Renal pelvis (tissue), 4 donors: ENCODE results near the gene KDM4C. TPM values are rescaled to one million over a fixed set of nuclear protein-coding genes. Genes with fewer than 3 reads are reported as not detected.

Experiments
- DNase-seq: peaks from one replicate; pipeline ENCODE4 v3.0.0-alpha.2; 2013
- polyA plus RNA-seq, 3 donors: library from polyadenylated mRNA; unstranded; fragments of 120-200 nt; gene quantifications; one replicate each; pipeline ENCODE4 v1.2.1, GENCODE V29; 2013; ENCODE audit not compliant: insufficient read length in 3 of 3

Gene KDM4C
- polyA plus RNA-seq, 3 donors: 16.9 to 22.0 (median 19.2) TPM

DNA sequence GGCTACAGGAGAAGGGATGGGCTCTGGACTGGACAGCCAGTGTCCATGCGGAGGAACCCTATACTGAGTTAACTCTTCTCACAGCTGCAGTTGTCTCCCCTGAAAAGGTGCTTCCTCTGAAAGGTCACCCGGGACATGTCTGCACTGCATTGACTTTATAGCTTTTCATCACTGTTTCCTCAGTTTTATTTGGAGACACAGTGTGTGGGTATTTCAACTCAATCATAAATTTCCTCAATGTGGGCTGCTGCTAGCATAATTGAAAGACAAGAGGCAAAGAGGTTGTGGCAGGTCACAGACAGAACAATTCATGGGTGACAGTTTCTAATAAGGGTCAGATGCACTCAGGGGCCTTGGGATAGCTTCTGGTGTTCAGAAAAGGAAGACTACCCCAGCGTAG is 336.8 kb downstream of the KDM4C start:
- no peak for DNase-seq

DNA sequence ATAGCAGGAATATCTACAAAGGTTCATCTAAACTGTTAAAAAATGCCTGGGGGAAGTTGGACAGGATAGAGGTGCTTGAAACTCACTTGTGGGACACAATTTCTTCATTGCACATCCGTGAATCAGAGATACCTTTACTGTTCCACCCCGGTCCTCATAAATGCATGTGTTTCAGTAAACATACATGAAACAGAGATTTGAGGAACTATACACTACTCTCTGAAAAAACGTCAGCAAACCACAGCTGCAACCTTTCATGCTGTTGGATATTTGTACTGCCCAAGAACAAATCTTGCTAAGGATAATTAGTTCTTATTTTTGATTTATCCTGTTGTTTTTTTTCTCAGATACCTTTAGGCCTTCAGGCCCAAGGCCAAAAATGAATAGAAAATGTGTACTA is 337.3 kb downstream of the KDM4C start:
- no peak for DNase-seq

DNA sequence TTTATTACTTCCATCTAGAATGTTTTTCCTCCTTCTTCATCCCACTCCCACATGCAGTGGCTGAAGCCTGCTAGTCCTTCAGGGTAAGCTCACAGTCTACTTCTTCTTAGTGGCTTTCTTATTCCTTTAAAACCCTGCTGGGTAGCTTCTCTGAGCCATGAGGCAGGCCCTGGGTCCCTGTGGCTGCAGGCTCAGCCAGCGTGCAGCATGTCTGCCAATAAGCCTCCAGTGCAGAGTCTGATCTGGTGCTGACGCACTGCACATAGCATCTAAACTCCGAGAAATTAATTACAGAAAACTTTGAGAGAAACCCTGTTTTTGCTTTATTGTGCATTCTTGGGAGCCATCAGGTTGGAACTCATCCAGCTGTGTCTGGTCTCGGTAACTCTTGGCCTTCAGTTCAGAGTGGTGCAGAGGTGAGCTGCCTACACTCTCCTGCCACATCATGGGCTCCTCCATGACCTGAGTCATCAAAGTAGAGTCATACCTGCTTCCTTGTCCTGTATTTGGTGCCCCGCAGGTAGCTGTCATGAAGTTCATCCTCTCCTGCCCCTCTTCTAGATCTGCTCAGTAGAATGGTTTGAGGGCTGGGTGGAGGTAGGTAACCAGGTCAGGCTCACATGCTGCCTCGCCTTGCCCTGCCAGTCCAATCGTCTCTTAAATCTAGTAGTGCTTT is 339.4 kb downstream of the KDM4C start:
- no peak for DNase-seq

DNA sequence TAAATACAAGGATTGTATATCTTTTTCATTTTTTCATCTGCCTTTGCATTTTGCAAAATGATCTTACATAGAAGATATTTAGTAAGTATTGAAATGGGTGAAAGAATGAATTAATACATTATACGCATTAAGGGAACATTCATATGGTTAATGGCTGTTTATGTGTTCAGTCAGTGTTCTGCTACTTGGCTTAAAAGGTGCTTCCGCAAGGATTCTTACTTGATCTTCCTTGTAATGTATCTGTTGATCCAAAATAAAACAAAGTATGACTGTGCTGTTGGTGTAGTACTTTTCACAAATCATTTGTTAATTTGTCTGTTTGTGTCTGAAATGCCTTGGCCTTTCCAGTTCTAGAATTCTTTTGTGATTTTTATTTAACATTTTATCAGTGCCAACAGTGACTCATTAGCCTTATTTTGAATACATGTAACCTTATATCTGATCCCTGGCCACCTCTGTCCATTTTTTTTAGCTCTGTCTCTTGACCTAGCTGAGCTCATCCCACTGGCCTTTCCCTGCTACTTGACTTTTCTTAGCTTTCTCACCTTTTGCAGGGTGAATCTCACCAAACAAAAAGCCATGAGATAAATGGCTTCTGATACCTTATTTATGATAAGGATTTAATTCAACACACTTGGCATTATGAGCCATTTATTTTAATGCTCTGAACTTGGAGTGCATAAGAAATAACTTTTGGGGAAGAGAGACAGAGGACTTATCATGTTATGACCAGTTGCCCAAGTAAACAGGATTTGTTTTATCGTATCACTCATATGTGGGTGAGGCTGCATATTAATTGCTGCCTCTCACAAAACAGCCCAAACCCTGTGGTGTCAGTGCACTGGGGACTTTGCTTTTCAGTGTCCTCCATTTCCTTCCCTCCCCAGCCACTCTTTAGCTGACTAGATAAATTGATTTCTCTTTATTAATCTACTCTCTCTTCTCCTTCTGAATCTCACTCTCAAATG is 340.3 kb downstream of the KDM4C start:
- DNase-seq: no peak

DNA sequence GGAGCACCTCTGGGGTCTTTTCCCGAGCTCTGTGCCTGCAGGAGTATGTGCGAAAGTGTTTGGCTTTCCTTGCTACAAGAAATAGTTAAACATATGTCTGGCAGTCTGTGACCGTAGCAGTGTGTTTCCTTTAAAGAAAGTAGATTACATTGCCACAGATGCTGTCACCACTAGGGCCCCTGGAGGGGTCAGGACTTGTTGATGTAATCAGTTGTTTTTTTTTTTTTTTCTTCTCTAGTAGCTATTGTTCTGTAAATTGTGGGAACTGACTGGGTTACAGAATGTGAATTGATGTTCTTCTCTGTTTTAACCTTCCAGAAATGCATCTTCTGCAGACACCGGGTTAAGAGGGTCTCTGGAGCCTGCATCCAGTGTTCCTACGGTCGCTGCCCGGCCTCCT is 345.6 kb downstream of the KDM4C start:
- DNase-seq: no peak

DNA sequence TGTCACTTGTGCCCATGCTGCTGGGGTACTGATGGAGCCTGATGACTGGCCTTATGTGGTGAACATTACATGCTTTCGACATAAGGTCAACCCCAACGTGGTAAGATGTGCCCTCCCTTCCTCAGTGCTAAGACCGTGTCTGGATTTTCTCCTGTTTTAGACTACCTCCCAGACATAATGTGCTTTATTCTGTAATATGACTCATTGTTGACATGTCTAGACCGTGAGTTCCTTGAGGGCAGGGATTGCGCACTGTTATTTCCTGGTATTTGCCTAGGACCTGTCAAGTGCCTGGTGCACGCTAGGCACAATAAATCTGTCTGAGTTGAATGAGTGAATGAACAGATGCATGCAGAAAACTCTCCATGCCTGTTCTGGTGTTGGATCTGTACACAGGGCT is 346.0 kb downstream of the KDM4C start:
- DNase-seq: no peak

DNA sequence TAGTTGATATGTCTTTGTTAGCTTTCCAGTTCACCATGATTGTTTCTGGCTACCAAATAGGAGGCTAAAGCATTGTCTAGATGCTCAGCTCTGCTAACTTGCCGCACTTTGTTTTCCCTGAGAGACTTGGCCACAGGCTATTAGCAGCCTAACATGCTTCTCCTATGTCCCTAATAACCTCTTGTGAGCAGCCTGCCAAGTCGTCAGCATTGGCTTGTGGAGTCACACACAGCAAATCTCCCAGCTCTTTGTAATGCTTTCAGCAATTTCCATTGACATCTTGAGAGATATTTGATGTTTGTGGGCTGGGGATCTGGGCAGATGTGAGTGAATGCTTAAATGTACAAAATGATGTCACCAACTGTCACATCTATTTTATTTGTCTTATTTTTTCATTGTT is 346.9 kb downstream of the KDM4C start:
- DNase-seq: no peak

DNA sequence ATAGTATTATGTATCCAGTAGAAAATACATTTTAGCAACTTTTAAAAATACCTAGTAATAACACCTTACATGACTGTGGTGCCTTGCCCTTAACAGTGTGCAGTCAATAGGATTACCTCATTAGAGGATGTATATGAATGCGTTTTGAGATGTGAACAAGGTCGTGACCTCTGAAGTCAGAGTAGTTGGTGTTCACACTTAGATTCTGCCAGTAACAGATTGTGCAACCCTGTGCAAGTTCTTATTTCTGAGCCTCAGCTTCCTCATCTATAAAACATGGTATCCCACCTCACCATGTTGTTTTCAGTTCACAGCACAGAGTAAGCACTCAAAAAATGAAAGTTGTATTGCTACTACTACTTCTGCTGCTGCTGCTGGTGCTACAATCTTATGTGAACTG is 347.3 kb downstream of the KDM4C start:
- DNase-seq: no peak

DNA sequence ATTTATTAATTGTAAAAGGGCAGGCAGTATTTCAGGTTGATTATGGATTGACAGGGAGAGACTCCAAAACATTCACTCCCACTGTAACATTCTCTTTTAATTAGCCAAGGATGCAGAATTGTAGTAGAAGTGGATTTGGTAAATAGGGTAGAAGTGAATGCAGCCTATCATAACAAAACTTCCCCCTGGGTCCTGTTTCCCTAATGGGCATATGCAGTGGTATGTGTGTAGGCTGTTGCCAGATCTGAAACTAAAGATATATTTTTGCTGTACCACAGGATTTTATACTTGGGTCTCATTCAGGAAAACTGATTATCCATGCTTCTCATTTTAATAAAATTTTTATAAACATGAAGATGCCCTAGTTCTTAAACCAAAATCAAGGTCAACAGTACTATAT is 351.2 kb downstream of the KDM4C start:
- DNase-seq: no peak

DNA sequence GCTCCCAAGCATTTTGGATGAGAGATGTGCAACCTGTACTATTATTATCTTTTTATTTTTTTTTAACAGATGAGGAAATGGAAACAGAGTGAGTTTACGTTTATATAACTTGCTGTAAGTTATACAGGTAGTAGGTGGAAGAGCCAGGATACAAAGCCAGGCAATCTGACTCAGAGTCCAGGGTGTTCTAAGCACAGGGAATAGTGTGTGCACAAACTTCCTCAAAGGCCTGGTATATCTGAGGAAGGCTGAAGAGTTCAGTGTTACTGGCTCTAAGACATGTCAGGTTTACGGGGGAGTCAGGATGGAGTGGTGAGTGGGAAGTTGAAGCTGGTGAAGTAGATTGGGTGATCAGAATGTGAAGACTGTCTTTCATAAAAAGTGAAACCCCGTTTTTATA is 353.6 kb downstream of the KDM4C start:
- DNase-seq: no peak

DNA sequence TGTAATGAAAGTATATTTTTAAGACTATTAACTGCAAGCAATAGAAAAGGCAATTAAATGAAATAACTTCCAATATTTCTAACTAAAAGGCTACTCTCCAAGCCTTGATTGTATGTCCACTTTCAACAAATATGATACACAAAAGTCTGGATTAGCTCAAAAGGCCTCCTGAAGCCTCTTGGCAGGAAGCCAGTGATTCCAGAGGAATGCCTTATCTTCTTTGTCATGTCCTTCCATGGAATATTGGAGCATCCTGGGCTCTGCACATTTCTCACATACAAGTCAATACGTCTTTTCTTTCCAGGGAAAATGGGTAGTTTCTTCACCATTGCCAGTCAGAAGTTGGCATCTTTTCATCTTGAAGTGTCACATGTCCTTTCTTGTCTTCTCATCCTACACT is 357.8 kb downstream of the KDM4C start:
- no peak for DNase-seq

DNA sequence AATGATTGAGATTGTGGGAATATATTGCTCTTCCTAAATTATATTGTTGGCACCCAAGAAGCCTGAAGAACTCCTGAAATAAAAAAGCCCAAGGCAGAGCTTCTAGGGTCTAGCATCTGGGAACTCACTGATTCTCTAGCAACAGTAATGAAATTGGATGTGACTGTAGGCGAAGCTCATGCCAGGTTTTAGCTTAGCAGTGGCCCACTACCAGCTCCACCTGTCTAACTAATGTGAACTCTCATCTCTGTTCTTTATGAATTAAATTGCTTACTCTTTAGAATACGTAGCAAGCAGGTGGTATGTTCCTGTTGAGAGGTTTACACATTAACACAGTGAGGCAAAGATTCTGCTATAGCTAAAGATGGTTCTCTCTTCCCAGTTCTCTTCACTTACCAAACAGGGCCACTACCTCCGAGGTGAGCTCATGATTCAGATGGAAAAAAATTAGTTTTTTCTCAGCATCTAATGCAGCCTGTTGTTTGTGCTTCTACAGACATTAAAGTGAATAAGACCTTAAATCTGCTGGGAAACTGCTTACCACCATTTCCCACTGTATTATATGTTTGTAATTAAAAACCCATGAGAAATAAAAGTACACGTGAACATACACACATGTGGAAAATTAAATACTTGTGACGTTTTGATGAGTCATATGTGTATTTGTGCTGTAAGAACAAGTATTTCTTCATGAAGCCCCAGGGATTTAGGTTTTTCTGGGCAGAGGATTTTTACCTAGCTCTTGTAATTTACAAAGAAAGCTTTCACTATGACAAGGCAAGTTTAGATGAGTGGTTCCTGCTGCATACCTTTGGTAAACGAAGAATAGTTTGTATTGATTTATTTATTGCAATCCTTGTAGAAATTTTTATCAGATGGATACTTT is 360.1 kb downstream of the KDM4C start:
- DNase-seq: no peak

DNA sequence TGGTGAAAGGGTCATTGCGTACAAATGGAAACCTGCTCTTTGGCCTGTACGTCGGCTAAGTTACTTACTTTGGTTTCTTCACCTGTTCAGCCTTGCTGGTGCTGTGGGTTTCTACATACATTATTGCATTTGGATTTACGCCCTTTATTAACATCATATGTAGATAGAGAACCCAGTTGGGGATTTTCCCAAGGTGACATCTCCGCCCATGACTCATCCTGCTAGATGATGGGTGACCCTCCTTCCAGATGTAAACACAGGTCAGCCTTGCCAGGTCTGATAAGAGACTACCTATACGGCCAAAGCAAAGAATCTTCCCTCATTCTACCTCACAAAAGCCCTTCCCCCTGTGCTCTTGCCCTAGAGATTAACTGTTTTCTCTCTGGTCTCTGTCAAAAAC is 360.9 kb downstream of the KDM4C start:
- no peak for DNase-seq

DNA sequence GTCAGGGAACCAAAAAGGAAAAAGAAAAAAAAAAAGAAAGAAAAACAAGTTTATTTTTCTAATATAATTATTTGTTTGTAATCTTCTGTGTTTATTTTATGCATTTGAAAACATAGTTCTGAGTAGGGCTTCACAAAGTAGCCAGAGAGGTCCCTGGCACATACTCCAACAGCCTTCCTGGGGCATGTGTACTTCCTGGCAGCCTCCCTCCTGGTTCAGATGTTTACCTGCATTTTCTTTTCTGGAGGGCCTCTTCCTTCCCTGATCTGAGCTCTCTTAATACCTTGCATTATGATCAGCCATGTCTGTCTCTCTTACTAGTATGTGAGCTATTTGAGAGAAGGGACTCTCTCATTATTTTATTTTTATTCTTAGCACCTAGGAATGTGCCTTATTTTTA is 361.8 kb downstream of the KDM4C start:
- no peak for DNase-seq

DNA sequence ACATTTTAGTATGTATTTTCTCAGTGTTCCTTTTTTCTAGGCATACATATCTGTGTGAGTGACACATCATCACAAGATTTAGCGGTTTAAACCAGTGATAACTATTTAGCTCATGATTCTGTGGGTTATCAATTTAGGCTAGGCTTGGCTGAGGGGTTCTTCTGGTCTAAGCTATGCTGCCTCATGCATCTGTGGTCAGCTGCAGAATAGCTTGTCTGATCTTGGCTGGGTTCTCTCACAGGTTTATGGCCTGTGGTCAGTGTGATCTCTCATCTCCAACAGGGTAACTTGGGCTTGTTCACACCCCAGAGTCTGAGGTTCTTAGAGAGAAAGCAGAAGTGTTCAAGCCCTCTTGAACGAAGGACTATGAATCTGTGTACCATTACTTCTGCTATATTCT is 363.3 kb downstream of the KDM4C start:
- DNase-seq: no peak

DNA sequence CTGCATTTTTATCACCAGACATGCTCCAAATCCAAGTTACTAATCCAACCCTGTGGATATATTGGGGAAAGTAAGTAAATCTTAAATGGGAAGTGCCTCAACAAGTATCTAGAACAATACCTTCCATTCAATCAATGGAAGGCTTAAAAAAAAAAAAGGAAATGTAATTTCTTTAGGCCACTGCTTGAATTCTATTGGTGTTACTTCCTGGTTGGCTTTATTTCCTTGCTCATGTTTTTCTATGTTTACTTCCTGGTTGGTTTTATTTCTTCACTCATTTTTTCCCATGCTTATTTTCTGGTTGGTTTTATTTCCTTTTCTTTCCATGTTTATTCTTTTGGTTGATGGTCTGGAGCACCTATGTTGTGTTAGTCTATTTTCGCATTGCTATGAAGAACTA is 363.9 kb downstream of the KDM4C start:
- DNase-seq: no peak

DNA sequence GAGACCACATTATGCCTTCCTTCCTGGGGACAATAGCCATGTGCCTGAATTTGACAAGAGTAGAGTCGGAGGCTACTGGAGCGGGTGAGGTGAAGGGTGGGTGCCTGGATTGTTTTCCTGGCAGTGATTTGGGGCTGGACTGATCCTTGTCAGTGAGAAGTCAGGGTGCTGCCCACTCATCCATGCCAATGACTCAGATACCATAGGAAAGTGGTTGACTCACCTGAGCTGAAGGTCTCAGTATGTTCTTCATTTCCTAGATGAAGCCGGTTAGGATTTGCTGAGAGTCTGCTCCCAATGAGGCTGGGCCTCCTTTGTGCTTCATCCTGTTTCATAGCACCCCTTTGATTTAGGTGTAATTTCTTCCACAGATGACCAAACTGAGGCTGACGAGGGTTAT is 366.0 kb downstream of the KDM4C start:
- DNase-seq: no peak

DNA sequence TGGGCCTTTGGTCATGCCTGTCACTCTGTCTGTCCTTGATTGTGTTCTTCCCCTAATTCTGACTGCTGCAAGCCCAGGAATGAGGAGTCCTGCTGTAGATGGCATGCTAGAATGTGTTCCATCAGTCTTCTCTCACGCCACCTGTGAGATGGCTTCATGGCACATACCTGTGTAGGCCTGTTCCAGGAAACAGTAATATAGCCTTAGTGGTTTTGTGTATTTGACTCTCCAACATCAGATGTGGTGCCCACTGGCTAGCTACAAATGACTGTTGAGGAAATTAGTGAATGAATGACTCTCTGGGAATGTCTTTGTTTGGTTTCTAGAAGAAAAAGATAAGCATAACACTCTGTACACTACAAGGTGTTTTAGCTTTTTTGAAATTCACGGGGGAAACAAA is 367.5 kb downstream of the KDM4C start:
- DNase-seq: no peak

DNA sequence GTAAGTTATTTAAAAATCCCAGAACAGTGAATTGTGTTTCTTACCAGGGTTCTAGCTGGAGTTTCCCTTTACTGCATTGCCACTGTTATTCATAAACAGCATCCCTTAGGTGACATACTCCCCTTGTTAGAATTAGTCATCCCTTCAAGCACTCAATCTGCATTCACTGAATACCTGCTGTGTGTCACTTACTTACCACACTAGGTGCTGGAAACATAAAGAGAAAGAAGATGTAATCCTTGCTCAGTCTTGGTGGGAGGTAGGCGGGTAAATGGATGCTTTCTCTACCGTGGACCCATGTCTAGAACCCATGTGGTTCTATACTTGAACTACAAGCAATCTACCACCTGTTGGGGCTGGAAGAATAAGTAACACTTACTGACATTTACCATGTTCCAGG is 371.6 kb downstream of the KDM4C start:
- DNase-seq: no peak

DNA sequence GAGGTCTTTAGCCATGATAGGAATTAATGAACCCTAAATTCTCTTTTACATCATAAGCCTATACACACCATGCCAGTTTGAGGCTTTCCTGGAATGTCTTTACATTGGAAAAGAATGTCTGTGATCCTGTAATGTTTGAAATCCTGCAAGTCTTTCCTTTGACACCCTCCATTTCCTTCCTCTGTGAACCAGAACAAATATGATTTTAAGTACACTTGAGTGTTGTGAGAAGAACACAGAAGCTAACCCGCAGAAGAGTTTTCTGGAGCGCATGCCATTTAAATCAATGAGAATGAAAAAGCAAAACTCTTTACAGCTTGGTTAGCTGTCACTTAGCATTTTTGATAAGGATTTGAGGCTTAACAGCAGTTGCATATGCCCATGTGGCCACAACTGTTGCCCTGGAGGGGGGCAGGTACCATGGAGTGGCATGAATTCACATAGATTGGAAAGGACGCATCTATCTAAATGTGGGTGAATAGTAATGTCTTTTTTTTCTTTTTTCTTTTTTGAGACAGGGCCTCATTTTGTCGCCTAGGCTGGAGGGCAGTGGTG is 372.6 kb downstream of the KDM4C start:
- peak; percentile 23 for DNase-seq

DNA sequence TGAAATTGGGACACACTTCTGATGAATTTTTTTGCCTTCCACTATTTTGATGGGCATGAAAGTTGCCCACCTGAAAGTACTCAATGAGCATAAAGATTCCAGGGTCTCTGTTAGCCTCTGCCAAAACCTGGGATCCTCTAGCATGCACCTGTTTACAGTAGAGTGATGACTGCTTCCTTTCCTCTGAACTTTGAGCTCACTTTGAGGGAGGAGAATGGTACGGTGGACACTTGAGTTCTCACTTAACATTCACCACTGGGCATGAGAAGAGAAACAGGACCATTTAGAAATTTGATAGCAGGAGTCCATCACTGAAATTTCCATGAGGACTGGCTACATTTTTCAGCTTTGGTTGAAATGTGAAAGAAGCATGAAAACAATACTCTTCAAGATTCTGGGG is 374.8 kb downstream of the KDM4C start:
- no peak for DNase-seq

DNA sequence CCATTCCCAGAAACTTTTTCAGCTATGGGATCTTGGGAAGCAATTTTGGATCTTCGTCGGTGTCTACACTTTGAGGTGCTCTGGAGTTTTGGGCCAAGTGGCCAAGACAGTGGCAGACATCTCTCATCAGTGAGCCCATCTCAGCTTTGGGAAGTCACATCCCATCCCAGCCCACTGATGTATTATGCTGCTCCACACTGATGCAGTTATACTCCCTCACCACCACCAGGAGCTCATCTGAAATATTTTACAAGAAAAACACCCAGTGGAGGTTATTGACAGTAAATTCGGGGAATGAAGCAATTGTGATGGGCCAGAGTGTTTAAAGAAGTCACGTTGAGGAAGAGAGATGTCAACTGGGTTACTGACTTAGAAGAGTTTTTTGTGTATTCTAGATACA is 378.0 kb downstream of the KDM4C start:
- no peak for DNase-seq
